Effector memory CD4-positive, alpha-beta T cell (primary cell): ENCODE measurements around the gene MAST2.

Source experiments
- DNase-seq, 3 donors: peaks; one replicate each; pipeline ENCODE4 v3.0.0-alpha.2; 2020
- H3K27ac ChIP-seq: 2 replicates; pipeline ENCODE4 v1.7.0; 2013; ENCODE audit warnings: mild to moderate bottlenecking, low read length, moderate library complexity; ENCODE audit not compliant: insufficient read depth, poor library complexity, severe bottlenecking
- H3K27me3 ChIP-seq: replicated peaks from 2 replicates; pipeline ENCODE4 v1.7.0; 2013; ENCODE audit warnings: mild to moderate bottlenecking, low read length; ENCODE audit not compliant: insufficient read depth, control insufficient read depth, poor library complexity, severe bottlenecking
- H3K36me3 ChIP-seq: 2 replicates; pipeline ENCODE4 v1.7.0; 2013; ENCODE audit warnings: mild to moderate bottlenecking, low read length, moderate library complexity; ENCODE audit not compliant: control insufficient read depth, insufficient read depth
- H3K4me1 ChIP-seq: 2 replicates; pipeline ENCODE4 v1.7.0; 2013; ENCODE audit warnings: low read length, mild to moderate bottlenecking; ENCODE audit not compliant: control insufficient read depth, insufficient read depth, poor library complexity, severe bottlenecking
- H3K4me3 ChIP-seq: 2 replicates; pipeline ENCODE4 v1.7.0; 2013; ENCODE audit warnings: low read length, low read depth, mild to moderate bottlenecking; ENCODE audit not compliant: insufficient read depth, poor library complexity, severe bottlenecking
- H3K9me3 ChIP-seq: 2 replicates; pipeline ENCODE4 v1.7.0; 2013; ENCODE audit warnings: mild to moderate bottlenecking, low read length, moderate library complexity; ENCODE audit not compliant: control insufficient read depth

The MAST2 gene

GRCh38 chr1:46008585-46008984 is 205.2 kb downstream of the MAST2 start:
- Histone ChIP-seq H3K27me3 (no peaks in the 10 kb centered on the region), H3K4me1 (no peaks in the 10 kb centered on the region), H3K27ac (no peak overlapping the region), H3K4me3 (no peak overlapping the region), H3K9me3 (no peaks in the 10 kb centered on the region), H3K36me3 (peaks cover 3% of the 10 kb centered on the region)
- no peak for DNase-seq

- H3K9me3 ChIP-seq, result no peaks in the 10 kb centered on the region
- H3K4me1 ChIP-seq, result no peaks in the 10 kb centered on the region
- H3K27me3 ChIP-seq, result no peaks in the 10 kb centered on the region
- DNase-seq, result no peak
- H3K4me3 ChIP-seq, result no peak overlapping the region
- H3K36me3 ChIP-seq, result peaks cover 3% of the 10 kb centered on the region
- H3K27ac ChIP-seq, result no peak overlapping the region
Observed at GRCh38 chr1:46010611-46011010, 207.2 kb downstream of the MAST2 start.

- no peak for DNase-seq
- Histone ChIP-seq H3K4me1 (no peaks in the 10 kb centered on the region), H3K36me3 (peaks cover 3% of the 10 kb centered on the region), H3K9me3 (no peaks in the 10 kb centered on the region), H3K27ac (no peak overlapping the region), H3K4me3 (no peak overlapping the region), H3K27me3 (no peaks in the 10 kb centered on the region)
Observed at GRCh38 chr1:46011121-46011695, 207.8 kb downstream of the MAST2 start.

DNA sequence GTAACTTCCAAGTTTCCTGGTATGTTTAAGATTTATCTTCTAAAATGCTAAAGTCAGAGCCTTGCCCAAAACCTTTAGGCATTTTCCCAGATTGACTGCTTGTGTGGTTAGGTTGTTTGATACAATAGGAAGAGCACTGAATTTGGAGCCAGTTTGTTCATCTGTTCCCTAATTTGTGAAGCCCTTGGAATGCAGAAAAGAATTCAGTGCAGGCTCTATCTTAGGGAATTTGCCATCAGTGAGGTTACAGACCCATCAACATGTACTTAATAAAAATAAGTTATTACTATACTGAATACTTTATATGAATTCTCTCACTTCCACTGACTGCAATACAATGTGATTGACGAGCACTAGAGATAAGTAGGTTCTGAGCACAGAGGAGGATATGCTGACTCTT is 208.8 kb downstream of the MAST2 start:
- Histone ChIP-seq H3K4me3 (no peak overlapping the region), H3K27me3 (no peaks in the 10 kb centered on the region), H3K27ac (no peak overlapping the region), H3K4me1 (no peaks in the 10 kb centered on the region), H3K36me3 (peaks cover 3% of the 10 kb centered on the region), H3K9me3 (no peaks in the 10 kb centered on the region)
- no peak for DNase-seq

GRCh38 chr1:46013581-46013980 is 210.2 kb downstream of the MAST2 start:
- Histone ChIP-seq H3K4me3 (no peak overlapping the region), H3K27me3 (no peaks in the 10 kb centered on the region), H3K9me3 (no peaks in the 10 kb centered on the region), H3K27ac (no peak overlapping the region), H3K4me1 (no peaks in the 10 kb centered on the region), H3K36me3 (peaks cover 3% of the 10 kb centered on the region)
- no peak for DNase-seq

GRCh38 chr1:46017876-46018503 is 214.6 kb downstream of the MAST2 start:
- Histone ChIP-seq H3K9me3 (no peaks in the 10 kb centered on the region), H3K27me3 (no peaks in the 10 kb centered on the region), H3K4me1 (no peaks in the 10 kb centered on the region), H3K4me3 (no peak overlapping the region), H3K36me3 (no peaks in the 10 kb centered on the region), H3K27ac (no peak overlapping the region)
- no peak for DNase-seq

DNA sequence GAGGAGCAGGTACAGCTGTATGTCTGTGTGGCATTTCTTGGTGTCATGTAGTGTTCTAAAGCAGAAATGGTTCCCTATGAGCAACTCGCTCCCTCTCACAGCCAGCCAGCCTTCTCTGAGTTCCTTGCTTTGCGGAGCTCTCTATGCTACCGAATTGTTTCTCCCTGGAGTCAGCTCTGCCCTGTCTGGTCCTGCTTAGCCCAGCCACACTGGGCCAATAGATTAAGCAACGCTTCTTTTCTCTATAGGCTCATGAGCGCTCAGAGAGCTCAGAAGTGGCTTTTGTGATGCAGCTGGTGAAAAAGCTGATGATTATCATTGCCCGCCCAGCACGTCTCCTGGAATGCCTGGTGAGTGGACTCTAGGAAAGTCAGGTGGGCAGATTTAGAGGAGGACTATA is 215.9 kb downstream of the MAST2 start:
- no peak overlapping the region for H3K27ac ChIP-seq
- DNase-seq, result no peak
- no peaks in the 10 kb centered on the region for H3K9me3 ChIP-seq
- no peaks in the 10 kb centered on the region for H3K36me3 ChIP-seq
- no peaks in the 10 kb centered on the region for H3K4me1 ChIP-seq
- H3K27me3 ChIP-seq, result no peaks in the 10 kb centered on the region
- no peak overlapping the region for H3K4me3 ChIP-seq

- no peaks in the 10 kb centered on the region for H3K9me3 ChIP-seq
- DNase-seq, result no peak
- H3K4me1 ChIP-seq, result no peaks in the 10 kb centered on the region
- H3K36me3 ChIP-seq, result no peaks in the 10 kb centered on the region
- H3K27ac ChIP-seq, result no peak overlapping the region
- H3K27me3 ChIP-seq, result no peaks in the 10 kb centered on the region
- H3K4me3 ChIP-seq, result no peak overlapping the region
Observed at GRCh38 chr1:46020010-46020409, 216.6 kb downstream of the MAST2 start.

DNA sequence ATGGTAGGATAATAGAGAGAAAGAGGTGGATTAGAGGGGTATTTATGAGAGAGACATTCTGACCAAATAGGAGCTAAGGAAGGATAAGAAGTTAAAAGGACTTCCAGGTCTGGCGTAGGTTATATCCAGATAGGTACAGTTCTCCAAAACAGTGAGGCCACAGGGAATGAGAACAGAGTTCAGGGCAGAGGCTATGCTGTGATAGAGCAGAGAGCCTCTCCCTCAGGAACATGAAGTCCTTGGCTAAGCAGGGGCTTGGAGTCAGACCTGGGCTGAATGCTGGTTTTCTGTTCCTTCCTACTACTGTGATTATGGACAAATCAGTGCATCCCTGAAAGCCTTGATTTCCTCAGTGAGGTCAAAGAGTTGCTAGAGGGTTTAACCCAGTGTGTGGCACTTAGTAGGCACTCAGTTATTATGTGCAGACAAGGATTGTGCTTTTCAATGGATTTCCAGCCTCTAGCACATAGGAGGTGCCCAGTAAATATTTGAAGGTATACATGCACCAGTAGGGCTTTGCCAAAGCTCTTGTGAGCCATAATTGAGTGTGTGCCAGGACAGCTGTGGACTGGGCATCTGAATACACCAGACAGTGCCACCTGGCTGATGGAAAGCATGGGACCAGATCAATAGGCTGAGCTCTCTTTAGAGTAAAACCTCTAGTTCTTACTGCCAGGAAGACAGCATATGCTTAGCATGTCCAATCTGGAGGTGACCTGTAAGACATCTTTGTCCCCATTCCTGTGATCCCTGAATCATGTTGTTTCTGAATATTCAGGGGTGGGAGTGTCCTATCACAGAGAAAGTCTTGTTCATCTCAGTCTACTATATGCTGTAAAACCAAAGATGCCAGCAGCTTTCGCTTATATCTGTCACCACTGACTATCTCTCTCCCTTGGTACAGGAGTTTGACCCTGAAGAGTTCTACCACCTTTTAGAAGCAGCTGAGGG is 217.9 kb downstream of the MAST2 start:
- H3K9me3 ChIP-seq, result no peaks in the 10 kb centered on the region
- H3K36me3 ChIP-seq, result no peaks in the 10 kb centered on the region
- H3K4me1 ChIP-seq, result no peaks in the 10 kb centered on the region
- no peak overlapping the region for H3K27ac ChIP-seq
- H3K4me3 ChIP-seq, result no peak overlapping the region
- no peaks in the 10 kb centered on the region for H3K27me3 ChIP-seq
- no peak for DNase-seq

- H3K4me1 ChIP-seq, result no peaks in the 10 kb centered on the region
- H3K27me3 ChIP-seq, result no peaks in the 10 kb centered on the region
- H3K4me3 ChIP-seq, result no peak overlapping the region
- no peaks in the 10 kb centered on the region for H3K36me3 ChIP-seq
- no peak for DNase-seq
- H3K27ac ChIP-seq, result no peak overlapping the region
- H3K9me3 ChIP-seq, result no peaks in the 10 kb centered on the region
Observed at GRCh38 chr1:46026531-46026930, 223.1 kb downstream of the MAST2 start.
